ENCODE results near the gene ATP5PB.

ATP5PB gene

GRCh38 chr1:111505641-111506119 is 56.4 kb downstream of the ATP5PB start:
- WGBS (ENCODE audit: insufficient coverage, insufficient read length), result no CpG with 5 or more reads among the region's 6 CpGs
- no peak overlapping the region for H3K4me3 ChIP-seq (ENCODE audit: low read length)
- peaks cover 3% of the 10 kb centered on the region; the same call in 1 of the 2 replicates for H3K4me1 ChIP-seq (ENCODE audit: control insufficient read depth, insufficient read depth, low read length)
- H3K27ac ChIP-seq (ENCODE audit: low read length), result no peak overlapping the region
- no peaks in the 10 kb centered on the region for H3K27me3 ChIP-seq (ENCODE audit: control insufficient read depth, insufficient read depth, low read length)
- no peaks in the 10 kb centered on the region for H3K36me3 ChIP-seq (ENCODE audit: control insufficient read depth, insufficient read depth, low read length)
- DNase-seq (ENCODE audit: low read depth, low spot score), result no peak
- H3K9me3 ChIP-seq (ENCODE audit: control insufficient read depth, insufficient read depth, low read length), result no peaks in the 10 kb centered on the region

GRCh38 chr1:111506561-111506960 is 57.3 kb downstream of the ATP5PB start:
- Histone ChIP-seq H3K36me3 (ENCODE audit: control insufficient read depth, insufficient read depth, low read length) (no peaks in the 10 kb centered on the region), H3K27ac (ENCODE audit: low read length) (no peak overlapping the region), H3K27me3 (ENCODE audit: control insufficient read depth, insufficient read depth, low read length) (no peaks in the 10 kb centered on the region), H3K4me3 (ENCODE audit: low read length) (no peak overlapping the region), H3K4me1 (ENCODE audit: control insufficient read depth, insufficient read depth, low read length) (peaks cover 3% of the 10 kb centered on the region; the same call in 1 of the 2 replicates), H3K9me3 (ENCODE audit: control insufficient read depth, insufficient read depth, low read length) (no peaks in the 10 kb centered on the region)
- no peak for DNase-seq (ENCODE audit: low read depth, low spot score)
- WGBS (ENCODE audit: insufficient coverage, insufficient read length), result no CpG with 5 or more reads among the region's 2 CpGs

DNA sequence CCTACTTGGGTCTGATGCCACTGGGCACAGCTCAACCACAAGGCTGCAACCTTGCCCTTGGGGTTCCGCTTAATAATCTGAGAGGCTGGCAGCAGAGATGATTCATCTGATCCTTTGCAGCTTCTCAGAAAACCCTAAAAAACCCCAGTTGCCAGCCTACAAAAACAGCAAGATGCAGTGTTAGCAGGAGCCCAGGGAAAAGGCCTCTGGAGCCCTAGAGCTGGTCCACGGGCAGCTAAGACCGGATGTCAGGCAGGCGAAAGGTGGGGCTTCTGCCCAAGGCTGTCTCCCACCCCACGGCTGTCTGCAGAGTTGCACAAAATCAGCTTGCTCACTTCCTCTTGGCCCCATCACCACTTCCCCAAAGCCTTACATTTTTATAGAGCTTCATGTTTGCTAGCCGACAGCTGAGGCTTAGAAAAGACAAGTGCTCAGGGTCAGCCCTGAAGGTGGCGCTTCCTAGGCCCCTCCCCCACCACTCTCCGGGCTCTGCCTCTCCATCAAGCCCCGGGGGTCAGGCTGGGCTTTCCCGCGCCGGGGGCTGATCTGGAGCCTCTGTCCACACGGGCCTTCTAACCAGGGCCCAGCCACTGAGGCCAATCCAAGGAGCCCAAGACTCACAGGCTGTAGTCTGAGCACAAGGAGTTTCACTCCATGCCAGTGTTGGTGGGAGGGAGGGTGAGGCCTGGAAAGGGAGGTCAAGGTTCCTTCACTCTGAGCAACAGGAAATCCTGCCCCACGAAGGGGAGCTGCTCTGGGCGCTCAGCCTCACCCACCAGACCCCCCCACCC is 58.3 kb downstream of the ATP5PB start:
- WGBS (ENCODE audit: insufficient coverage, insufficient read length), result no CpG with 5 or more reads among the region's 15 CpGs
- peak; percentile 18 for DNase-seq (ENCODE audit: low read depth, low spot score)
- no peaks in the 10 kb centered on the region for H3K36me3 ChIP-seq (ENCODE audit: control insufficient read depth, insufficient read depth, low read length)
- peaks cover 3% of the 10 kb centered on the region; the same call in 1 of the 2 replicates for H3K4me1 ChIP-seq (ENCODE audit: control insufficient read depth, insufficient read depth, low read length)
- no peak overlapping the region for H3K27ac ChIP-seq (ENCODE audit: low read length)
- no peak overlapping the region; the same call in 1 of the 2 replicates for H3K4me3 ChIP-seq (ENCODE audit: low read length)
- no peaks in the 10 kb centered on the region for H3K27me3 ChIP-seq (ENCODE audit: control insufficient read depth, insufficient read depth, low read length)
- no peaks in the 10 kb centered on the region for H3K9me3 ChIP-seq (ENCODE audit: control insufficient read depth, insufficient read depth, low read length)

- Histone ChIP-seq H3K27ac (ENCODE audit: low read length) (no peak overlapping the region), H3K36me3 (ENCODE audit: control insufficient read depth, insufficient read depth, low read length) (no peaks in the 10 kb centered on the region), H3K4me1 (ENCODE audit: control insufficient read depth, insufficient read depth, low read length) (peaks cover 3% of the 10 kb centered on the region; the same call in 1 of the 2 replicates), H3K27me3 (ENCODE audit: control insufficient read depth, insufficient read depth, low read length) (no peaks in the 10 kb centered on the region), H3K4me3 (ENCODE audit: low read length) (no peak overlapping the region), H3K9me3 (ENCODE audit: control insufficient read depth, insufficient read depth, low read length) (no peaks in the 10 kb centered on the region)
- no peak for DNase-seq (ENCODE audit: low read depth, low spot score)
- no CpG with 5 or more reads among the region's 3 CpGs for WGBS (ENCODE audit: insufficient coverage, insufficient read length)
These were observed 60.7 kb downstream of the ATP5PB start for GRCh38 chr1:111509997-111510375.

- H3K36me3 ChIP-seq (ENCODE audit: control insufficient read depth, insufficient read depth, low read length), result no peaks in the 10 kb centered on the region
- H3K4me1 ChIP-seq (ENCODE audit: control insufficient read depth, insufficient read depth, low read length), result peaks cover 5% of the 10 kb centered on the region
- H3K9me3 ChIP-seq (ENCODE audit: control insufficient read depth, insufficient read depth, low read length), result no peaks in the 10 kb centered on the region
- H3K27me3 ChIP-seq (ENCODE audit: control insufficient read depth, insufficient read depth, low read length), result no peaks in the 10 kb centered on the region
- H3K4me3 ChIP-seq (ENCODE audit: low read length), result no peak overlapping the region
- whole genome bisulfite sequencing (ENCODE audit: insufficient coverage, insufficient read length), result no CpG with 5 or more reads among the region's 3 CpGs
- no peak overlapping the region for H3K27ac ChIP-seq (ENCODE audit: low read length)
- no peak for DNase-seq (ENCODE audit: low read depth, low spot score)
These were observed 62.1 kb downstream of the ATP5PB start for GRCh38 chr1:111511370-111511769.

Data from iPS DF 6.9 (cell line).